Measurements from ENCODE around the gene ADCY5. TPM values are rescaled to one million over a fixed set of nuclear protein-coding genes. Genes with fewer than 3 reads are reported as not detected.

Gene ADCY5
- total RNA-seq, 1 donor from 2014 or later = 6.8 TPM

- Histone ChIP-seq H3K9me3 (ENCODE audit: control insufficient read depth in 3 of 3, low read length in 3 of 3) (no peaks in the 10 kb centered on the region), H3K27ac (ENCODE audit: low read depth, low read length) (no peak overlapping the region), H3K4me3 (ENCODE audit: low read length in 3 of 3) (no peak overlapping the region), H3K27me3 (ENCODE audit: control insufficient read depth in 3 of 3, insufficient read depth in 3 of 3, low read length in 3 of 3) (peaks cover 0 to 7% (median 0%) of the 10 kb centered on the region in 3 donors), H3K36me3 (ENCODE audit: control insufficient read depth in 3 of 3, insufficient read depth in 3 of 3, low read length in 3 of 3) (no peaks in the 10 kb centered on the region), H3K4me1 (ENCODE audit: control insufficient read depth in 3 of 3, insufficient read depth in 3 of 3, low read length in 3 of 3) (peaks cover 4 to 17% (median 4%) of the 10 kb centered on the region in 3 donors), H3K9ac (ENCODE audit: low read depth in 1 of 3, low read length in 3 of 3) (no peak overlapping the region)
Observed at GRCh38 chr3:123326531-123326930, 122.4 kb downstream of the ADCY5 start.

- peaks cover under 1 to 7% (median 3%) of the 10 kb centered on the region in 3 donors for H3K27me3 ChIP-seq (ENCODE audit: control insufficient read depth in 3 of 3, insufficient read depth in 3 of 3, low read length in 3 of 3)
- H3K4me1 ChIP-seq (ENCODE audit: control insufficient read depth in 3 of 3, insufficient read depth in 3 of 3, low read length in 3 of 3) = peaks cover 4 to 14% (median 4%) of the 10 kb centered on the region in 3 donors
- no peak overlapping the region for H3K27ac ChIP-seq (ENCODE audit: low read depth, low read length)
- H3K36me3 ChIP-seq (ENCODE audit: control insufficient read depth in 3 of 3, insufficient read depth in 3 of 3, low read length in 3 of 3) = no peaks in the 10 kb centered on the region
- H3K9me3 ChIP-seq (ENCODE audit: control insufficient read depth in 3 of 3, low read length in 3 of 3) = no peaks in the 10 kb centered on the region
- no peak overlapping the region for H3K9ac ChIP-seq (ENCODE audit: low read depth in 1 of 3, low read length in 3 of 3)
- H3K4me3 ChIP-seq (ENCODE audit: low read length in 3 of 3) = no peak overlapping the region
Observed at GRCh38 chr3:123325766-123326256, 123.1 kb downstream of the ADCY5 start.

- Histone ChIP-seq H3K4me3 (ENCODE audit: low read length in 3 of 3) (no peak overlapping the region), H3K27me3 (ENCODE audit: control insufficient read depth in 3 of 3, insufficient read depth in 3 of 3, low read length in 3 of 3) (peaks cover 3 to 12% (median 5%) of the 10 kb centered on the region in 3 donors), H3K36me3 (ENCODE audit: control insufficient read depth in 3 of 3, insufficient read depth in 3 of 3, low read length in 3 of 3) (no peaks in the 10 kb centered on the region), H3K27ac (ENCODE audit: low read depth, low read length) (no peak overlapping the region), H3K9me3 (ENCODE audit: control insufficient read depth in 3 of 3, low read length in 3 of 3) (no peaks in the 10 kb centered on the region), H3K9ac (ENCODE audit: low read depth in 1 of 3, low read length in 3 of 3) (no peak overlapping the region), H3K4me1 (ENCODE audit: control insufficient read depth in 3 of 3, insufficient read depth in 3 of 3, low read length in 3 of 3) (peaks cover 0 to 8% (median 2%) of the 10 kb centered on the region in 3 donors)
Observed at GRCh38 chr3:123324880-123325765, 123.8 kb downstream of the ADCY5 start.

DNA sequence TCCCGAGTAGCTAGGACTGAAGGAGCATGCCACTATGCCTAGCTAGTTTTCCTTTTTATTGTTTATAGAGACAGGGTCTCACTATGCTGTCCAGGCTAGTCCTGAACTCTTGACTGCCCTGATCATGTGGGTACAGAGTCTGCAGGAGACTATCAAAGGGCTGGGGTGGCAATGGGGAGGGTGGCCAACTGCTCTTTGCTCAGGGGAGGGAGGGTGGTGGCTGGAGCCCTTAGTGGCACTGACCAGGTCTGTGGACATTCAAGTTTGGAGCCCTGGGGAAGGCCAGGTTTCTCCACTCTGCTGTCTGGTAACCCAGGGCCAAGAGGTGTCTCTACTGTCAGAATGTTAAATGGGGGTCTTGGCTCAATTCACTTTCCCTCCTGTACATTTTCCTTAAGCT is 125.1 kb downstream of the ADCY5 start:
- Histone ChIP-seq H3K27ac (ENCODE audit: low read depth, low read length) (no peak overlapping the region), H3K4me3 (ENCODE audit: low read length in 3 of 3) (no peak overlapping the region), H3K9me3 (ENCODE audit: control insufficient read depth in 3 of 3, low read length in 3 of 3) (no peaks in the 10 kb centered on the region), H3K27me3 (ENCODE audit: control insufficient read depth in 3 of 3, insufficient read depth in 3 of 3, low read length in 3 of 3) (peaks cover 3 to 18% (median 7%) of the 10 kb centered on the region in 3 donors), H3K4me1 (ENCODE audit: control insufficient read depth in 3 of 3, insufficient read depth in 3 of 3, low read length in 3 of 3) (no peaks in the 10 kb centered on the region), H3K36me3 (ENCODE audit: control insufficient read depth in 3 of 3, insufficient read depth in 3 of 3, low read length in 3 of 3) (no peaks in the 10 kb centered on the region), H3K9ac (ENCODE audit: low read depth in 1 of 3, low read length in 3 of 3) (no peak overlapping the region)

GRCh38 chr3:123322866-123323265 is 126.0 kb downstream of the ADCY5 start:
- Histone ChIP-seq H3K4me1 (ENCODE audit: control insufficient read depth in 3 of 3, insufficient read depth in 3 of 3, low read length in 3 of 3) (no peaks in the 10 kb centered on the region), H3K27ac (ENCODE audit: low read depth, low read length) (no peak overlapping the region), H3K27me3 (ENCODE audit: control insufficient read depth in 3 of 3, insufficient read depth in 3 of 3, low read length in 3 of 3) (peaks cover 3 to 19% (median 13%) of the 10 kb centered on the region in 3 donors), H3K4me3 (ENCODE audit: low read length in 3 of 3) (no peak overlapping the region), H3K9ac (ENCODE audit: low read depth in 1 of 3, low read length in 3 of 3) (no peak overlapping the region), H3K36me3 (ENCODE audit: control insufficient read depth in 3 of 3, insufficient read depth in 3 of 3, low read length in 3 of 3) (no peaks in the 10 kb centered on the region), H3K9me3 (ENCODE audit: control insufficient read depth in 3 of 3, low read length in 3 of 3) (no peaks in the 10 kb centered on the region)

- Histone ChIP-seq H3K36me3 (ENCODE audit: control insufficient read depth in 3 of 3, insufficient read depth in 3 of 3, low read length in 3 of 3) (no peaks in the 10 kb centered on the region), H3K4me1 (ENCODE audit: control insufficient read depth in 3 of 3, insufficient read depth in 3 of 3, low read length in 3 of 3) (no peaks in the 10 kb centered on the region), H3K27me3 (ENCODE audit: control insufficient read depth in 3 of 3, insufficient read depth in 3 of 3, low read length in 3 of 3) (peaks cover 3 to 19% (median 15%) of the 10 kb centered on the region in 3 donors), H3K27ac (ENCODE audit: low read depth, low read length) (no peak overlapping the region), H3K9me3 (ENCODE audit: control insufficient read depth in 3 of 3, low read length in 3 of 3) (no peaks in the 10 kb centered on the region), H3K9ac (ENCODE audit: low read depth in 1 of 3, low read length in 3 of 3) (no peak overlapping the region), H3K4me3 (ENCODE audit: low read length in 3 of 3) (no peak overlapping the region)
Observed at GRCh38 chr3:123321806-123322205, 127.1 kb downstream of the ADCY5 start.

GRCh38 chr3:123320221-123320620 is 128.7 kb downstream of the ADCY5 start:
- H3K4me1 ChIP-seq (ENCODE audit: control insufficient read depth in 3 of 3, insufficient read depth in 3 of 3, low read length in 3 of 3) = no peaks in the 10 kb centered on the region
- no peak overlapping the region for H3K4me3 ChIP-seq (ENCODE audit: low read length in 3 of 3)
- H3K9ac ChIP-seq (ENCODE audit: low read depth in 1 of 3, low read length in 3 of 3) = no peak overlapping the region
- H3K36me3 ChIP-seq (ENCODE audit: control insufficient read depth in 3 of 3, insufficient read depth in 3 of 3, low read length in 3 of 3) = no peaks in the 10 kb centered on the region
- peaks cover 3 to 20% (median 15%) of the 10 kb centered on the region in 3 donors for H3K27me3 ChIP-seq (ENCODE audit: control insufficient read depth in 3 of 3, insufficient read depth in 3 of 3, low read length in 3 of 3)
- H3K9me3 ChIP-seq (ENCODE audit: control insufficient read depth in 3 of 3, low read length in 3 of 3) = no peaks in the 10 kb centered on the region
- H3K27ac ChIP-seq (ENCODE audit: low read depth, low read length) = no peak overlapping the region

GRCh38 chr3:123319760-123320159 is 129.1 kb downstream of the ADCY5 start:
- Histone ChIP-seq H3K9me3 (ENCODE audit: control insufficient read depth in 3 of 3, low read length in 3 of 3) (no peaks in the 10 kb centered on the region), H3K4me1 (ENCODE audit: control insufficient read depth in 3 of 3, insufficient read depth in 3 of 3, low read length in 3 of 3) (no peaks in the 10 kb centered on the region), H3K9ac (ENCODE audit: low read depth in 1 of 3, low read length in 3 of 3) (no peak overlapping the region), H3K4me3 (ENCODE audit: low read length in 3 of 3) (no peak overlapping the region), H3K27me3 (ENCODE audit: control insufficient read depth in 3 of 3, insufficient read depth in 3 of 3, low read length in 3 of 3) (peaks cover 5 to 25% (median 17%) of the 10 kb centered on the region in 3 donors), H3K27ac (ENCODE audit: low read depth, low read length) (no peak overlapping the region), H3K36me3 (ENCODE audit: control insufficient read depth in 3 of 3, insufficient read depth in 3 of 3, low read length in 3 of 3) (no peaks in the 10 kb centered on the region)

DNA sequence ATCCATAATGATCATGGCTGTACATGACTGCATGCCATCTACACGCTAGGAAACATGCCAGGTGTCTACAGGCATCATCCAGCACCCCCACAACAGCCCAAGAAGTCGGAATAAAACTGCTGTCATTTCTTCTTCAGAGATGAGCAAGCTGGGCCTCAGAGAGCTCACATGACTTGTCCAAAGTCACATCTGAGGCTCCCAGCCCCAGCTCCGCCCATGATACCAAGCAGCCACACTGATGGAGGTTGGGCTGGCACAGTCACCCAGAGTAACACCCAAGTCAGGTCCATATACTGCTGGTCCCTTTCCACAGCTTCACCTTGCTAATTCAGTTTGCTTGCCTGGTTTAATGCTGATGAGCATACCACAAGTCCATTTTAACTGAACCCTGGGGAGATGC is 130.5 kb downstream of the ADCY5 start:
- no peaks in the 10 kb centered on the region for H3K4me1 ChIP-seq (ENCODE audit: control insufficient read depth in 3 of 3, insufficient read depth in 3 of 3, low read length in 3 of 3)
- H3K9me3 ChIP-seq (ENCODE audit: control insufficient read depth in 3 of 3, low read length in 3 of 3) = no peaks in the 10 kb centered on the region
- H3K36me3 ChIP-seq (ENCODE audit: control insufficient read depth in 3 of 3, insufficient read depth in 3 of 3, low read length in 3 of 3) = no peaks in the 10 kb centered on the region
- no peak overlapping the region for H3K9ac ChIP-seq (ENCODE audit: low read depth in 1 of 3, low read length in 3 of 3)
- no peak overlapping the region for H3K4me3 ChIP-seq (ENCODE audit: low read length in 3 of 3)
- H3K27ac ChIP-seq (ENCODE audit: low read depth, low read length) = no peak overlapping the region
- H3K27me3 ChIP-seq (ENCODE audit: control insufficient read depth in 3 of 3, insufficient read depth in 3 of 3, low read length in 3 of 3) = peaks cover 18 to 32% (median 27%) of the 10 kb centered on the region in 3 donors

DNA sequence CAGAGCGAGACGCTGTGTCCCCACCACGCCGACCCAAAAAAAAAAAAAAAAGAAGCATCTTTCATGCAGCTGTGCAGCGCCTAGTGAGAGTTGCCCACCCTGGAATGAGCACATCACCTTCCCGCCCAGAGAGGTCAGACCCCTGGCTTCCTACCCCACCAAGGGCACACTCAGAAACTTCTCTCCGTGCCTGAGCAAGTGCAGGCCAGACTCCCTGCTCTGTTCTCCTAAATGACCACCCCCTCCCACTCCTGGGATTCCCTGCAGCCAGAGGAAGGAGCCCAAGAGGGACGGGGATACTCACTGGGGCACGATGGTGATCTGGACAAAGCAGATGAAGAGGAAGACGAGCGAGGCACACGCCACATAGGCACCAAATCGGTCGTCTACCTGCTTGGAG is 131.2 kb downstream of the ADCY5 start:
- no peak overlapping the region for H3K27ac ChIP-seq (ENCODE audit: low read depth, low read length)
- no peaks in the 10 kb centered on the region for H3K9me3 ChIP-seq (ENCODE audit: control insufficient read depth in 3 of 3, low read length in 3 of 3)
- H3K9ac ChIP-seq (ENCODE audit: low read depth in 1 of 3, low read length in 3 of 3) = no peak overlapping the region
- no peaks in the 10 kb centered on the region for H3K36me3 ChIP-seq (ENCODE audit: control insufficient read depth in 3 of 3, insufficient read depth in 3 of 3, low read length in 3 of 3)
- peaks cover 18 to 33% (median 31%) of the 10 kb centered on the region in 3 donors for H3K27me3 ChIP-seq (ENCODE audit: control insufficient read depth in 3 of 3, insufficient read depth in 3 of 3, low read length in 3 of 3)
- H3K4me1 ChIP-seq (ENCODE audit: control insufficient read depth in 3 of 3, insufficient read depth in 3 of 3, low read length in 3 of 3) = no peaks in the 10 kb centered on the region
- no peak overlapping the region for H3K4me3 ChIP-seq (ENCODE audit: low read length in 3 of 3)

Data from skeletal muscle tissue (tissue), 4 donors.